Right cardiac atrium (tissue), 5 donors: ENCODE measurements around the gene CNIH1. TPM values are rescaled to one million over a fixed set of nuclear protein-coding genes. Genes with fewer than 3 reads are reported as not detected.
A peak's percentile ranks its signal among the peaks of the same experiment; 100 is the strongest.
"Not testable (repeated sequence)": the region's sequence is repeated elsewhere in the genome, so short reads cannot be mapped to it uniquely, and the experiment has no call there.

ENCODE experiments used
- ATAC-seq, 2 donors: fragments of 200-7000 bp; cut with Tn5 transposase; one replicate each; pipeline versions ENCODE4 v1.8.0 to v1.9.1; 2020; ENCODE audit warnings: moderate library complexity in 2 of 2, mild to moderate bottlenecking in 1 of 2
- DNase-seq, 3 donors: peaks; one replicate each; pipeline ENCODE4 v3.0.0-alpha.2; 2020
- H3K27ac ChIP-seq: one replicate; pipeline ENCODE4 v1.5.1; 2013; ENCODE audit warnings: mild to moderate bottlenecking, low read length, control low read depth, moderate library complexity
- H3K27me3 ChIP-seq: one replicate; pipeline ENCODE4 v1.6.1; 2013; ENCODE audit not compliant: control insufficient read depth, insufficient read depth
- H3K4me1 ChIP-seq: one replicate; pipeline ENCODE4 v1.6.1; 2013; ENCODE audit warnings: low read length; ENCODE audit not compliant: control insufficient read depth, insufficient read depth
- H3K4me3 ChIP-seq: one replicate; pipeline ENCODE4 v1.5.1; 2013; ENCODE audit warnings: low read length, control low read depth
- H3K9me3 ChIP-seq: one replicate; pipeline ENCODE4 v1.6.1; 2013; ENCODE audit warnings: low read length; ENCODE audit not compliant: control insufficient read depth
- WGBS: extraction: QIAGEN DNeasy Blood & Tissue Kit; methylation state at CpG from one replicate; pipeline ENCODE4 v1.1.7; 2013; 5-methylcytosine and 5-hydroxymethylcytosine counted together
- intact Hi-C, 4 donors: fragments of 100-400 bp; cut with DNase I; formaldehyde crosslinking; loops; one replicate each; pipeline versions ENCODE4 v1.11.0 to v1.14.0; 2022 to 2023
- polyA plus RNA-seq: library from polyadenylated mRNA; stranded (reverse); fragments of 200-250 nt; gene quantifications from one replicate; pipeline ENCODE4 v1.2.3, GENCODE V29; 2013
- total RNA-seq, 4 donors: library from RNA; stranded (reverse); fragmentation: NEBNext Ultra II Directional; extraction: Animal tissue kit (Norgen Biotek cat#: 25700); gene quantifications; one replicate each; pipeline ENCODE4 v1.2.1, GENCODE V29; 2021
- donor health status: healthy with polysubstance abuse.
- donor health status: DM: no; HTN: yes; CAD: no.
- donor health status: DM: no; HTN: no; CAD: no.
- donor health status: DM: no; HTN: yes; CAD: no; lungs with severe emphysema.
- donor health status: DM: yes; HTN: yes; CAD: no.

CNIH1 gene
- total and polyA plus RNA-seq, 5 donors: 92.2 to 114 (median 107) TPM

GRCh38 chr14:54395716-54396115, 45.5 kb downstream of the CNIH1 start:
- no peaks in the 10 kb centered on the region for H3K27me3 ChIP-seq
- H3K9me3 ChIP-seq: no peaks in the 10 kb centered on the region
- no peaks in the 10 kb centered on the region for H3K4me1 ChIP-seq
- WGBS: 99% methylated on average over 2 of the region's 2 CpGs
- H3K27ac ChIP-seq: no peak overlapping the region
- no peak for DNase-seq
- ATAC-seq: no peak
- H3K4me3 ChIP-seq: no peak overlapping the region
- intact Hi-C loops: no loop called here

DNA sequence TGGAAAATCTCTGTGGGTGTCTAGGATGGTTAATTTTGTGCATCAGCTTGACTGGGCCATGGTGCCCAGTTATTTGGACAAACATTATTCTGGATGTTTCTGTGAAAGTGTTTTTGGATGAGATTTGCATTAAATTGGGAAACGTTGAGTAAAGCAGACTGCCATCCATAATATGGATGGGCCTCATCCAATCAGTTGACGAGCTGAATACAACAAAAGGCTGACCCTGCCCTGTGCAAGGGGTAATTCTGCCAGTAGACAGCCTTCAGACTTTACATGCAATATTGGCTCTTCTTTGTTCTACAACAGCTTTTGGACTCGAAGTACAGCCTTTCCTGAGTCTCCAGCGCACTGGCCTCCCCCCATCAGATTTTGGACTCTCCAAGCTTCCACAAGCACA, 45.9 kb downstream of the CNIH1 start:
- 82% methylated on average over 4 of the region's 4 CpGs for WGBS

GRCh38 chr14:54394596-54394995, 46.6 kb downstream of the CNIH1 start:
- Histone ChIP-seq H3K4me1 (no peaks in the 10 kb centered on the region), H3K27ac (no peak overlapping the region), H3K4me3 (no peak overlapping the region), H3K9me3 (no peaks in the 10 kb centered on the region), H3K27me3 (no peaks in the 10 kb centered on the region)
- ATAC-seq (no peak), DNase-seq (peak in 1 of 3 donors; percentile 40)
- 95% methylated on average over 27 of the region's 27 CpGs for WGBS
- intact Hi-C loops: no loop called here

More for the DNA sequence above, 45.9 kb downstream of the CNIH1 start:
- Histone ChIP-seq H3K4me1 (no peaks in the 10 kb centered on the region), H3K27me3 (no peaks in the 10 kb centered on the region), H3K4me3 (no peak overlapping the region), H3K27ac (no peak overlapping the region), H3K9me3 (no peaks in the 10 kb centered on the region)
- ATAC-seq (no peak), DNase-seq (no peak)
- intact Hi-C loops: no loop called here

DNA sequence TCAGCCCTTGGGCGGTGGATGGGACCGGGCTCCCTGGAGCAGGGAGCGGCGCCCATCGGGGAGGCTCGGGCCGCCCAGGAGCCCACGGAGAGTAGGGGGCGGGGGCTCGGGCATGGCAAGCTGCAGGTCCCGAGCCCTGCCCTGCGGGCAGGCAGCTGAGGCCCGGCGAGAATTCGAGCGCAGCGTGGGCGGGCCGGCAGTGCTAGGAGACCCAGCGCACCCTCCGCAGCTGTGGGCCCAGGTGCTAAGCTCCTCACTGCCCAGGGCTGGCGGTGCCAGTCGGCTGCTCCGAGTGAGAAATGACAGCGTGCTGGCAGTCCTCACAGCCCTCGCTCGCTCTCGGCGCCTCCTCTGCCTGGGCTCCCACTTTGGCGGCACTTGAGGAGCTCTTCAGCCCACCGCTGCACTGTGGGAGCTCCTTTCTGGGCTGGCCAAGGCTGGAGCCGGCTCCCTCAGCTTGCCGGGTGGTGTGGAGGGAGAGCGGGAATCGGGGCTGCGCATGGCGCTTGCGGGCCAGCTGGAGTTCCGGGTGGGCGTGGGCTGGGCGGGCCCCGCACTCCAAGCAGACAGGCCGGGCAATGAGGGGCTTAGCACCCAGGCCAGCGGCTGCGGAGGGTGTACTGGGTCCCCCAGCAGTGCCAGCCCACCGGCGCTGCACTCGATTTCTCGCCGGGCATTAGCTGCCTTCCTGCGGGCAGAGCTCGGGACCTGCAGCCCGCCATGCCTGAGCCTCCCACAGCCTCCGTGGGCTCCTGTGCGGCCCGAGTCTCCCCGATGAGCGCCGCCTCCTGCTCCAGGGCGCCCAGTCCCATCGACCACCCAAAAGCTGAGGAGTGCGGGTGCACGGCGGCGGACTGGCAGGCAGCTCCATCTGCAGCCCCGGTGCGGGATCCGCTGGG, 47.9 kb downstream of the CNIH1 start:
- H3K27me3 ChIP-seq, H3K27ac ChIP-seq, H3K4me3 ChIP-seq, H3K4me1 ChIP-seq, H3K9me3 ChIP-seq, intact Hi-C loops, ATAC-seq: not testable (repeated sequence)
- 94% methylated on average over 68 of the region's 68 CpGs for WGBS
- peak in 1 of 3 donors; percentile 39 for DNase-seq

GRCh38 chr14:54392131-54392859, 48.9 kb downstream of the CNIH1 start:
- 89% methylated on average over 14 of the region's 14 CpGs for WGBS
- no peak for ATAC-seq

GRCh38 chr14:54387328-54387727, 53.8 kb downstream of the CNIH1 start:
- DNase-seq: no peak
- WGBS: 95% methylated on average over 5 of the region's 5 CpGs
- Histone ChIP-seq H3K4me3 (no peak overlapping the region), H3K9me3 (no peaks in the 10 kb centered on the region), H3K4me1 (no peaks in the 10 kb centered on the region), H3K27me3 (no peaks in the 10 kb centered on the region), H3K27ac (no peak overlapping the region)
- ATAC-seq: no peak
- intact Hi-C loops: no loop called here

More at GRCh38 chr14:54392131-54392859, 48.9 kb downstream of the CNIH1 start:
- no peak overlapping the region for H3K4me3 ChIP-seq
- H3K9me3 ChIP-seq: no peaks in the 10 kb centered on the region
- no peak overlapping the region for H3K27ac ChIP-seq
- intact Hi-C loops: no loop called here
- DNase-seq: no peak
- H3K27me3 ChIP-seq: no peaks in the 10 kb centered on the region
- no peaks in the 10 kb centered on the region for H3K4me1 ChIP-seq

- Histone ChIP-seq H3K27me3 (no peaks in the 10 kb centered on the region), H3K27ac (no peak overlapping the region), H3K4me3 (no peak overlapping the region), H3K9me3 (no peaks in the 10 kb centered on the region), H3K4me1 (no peaks in the 10 kb centered on the region)
- ATAC-seq (no peak), DNase-seq (no peak)
- 83% methylated on average over 4 of the region's 4 CpGs for whole genome bisulfite sequencing
- intact Hi-C loops: no loop called here
Measured at GRCh38 chr14:54385556-54385955, 55.6 kb downstream of the CNIH1 start.

GRCh38 chr14:54383835-54384234, 57.3 kb downstream of the CNIH1 start:
- H3K9me3 ChIP-seq: no peaks in the 10 kb centered on the region
- 92% methylated on average over 4 of the region's 4 CpGs for WGBS
- ATAC-seq (no peak), DNase-seq (no peak)
- intact Hi-C loops: no loop called here
- no peak overlapping the region for H3K27ac ChIP-seq
- H3K4me1 ChIP-seq: no peaks in the 10 kb centered on the region
- H3K27me3 ChIP-seq: no peaks in the 10 kb centered on the region
- no peak overlapping the region for H3K4me3 ChIP-seq

DNA sequence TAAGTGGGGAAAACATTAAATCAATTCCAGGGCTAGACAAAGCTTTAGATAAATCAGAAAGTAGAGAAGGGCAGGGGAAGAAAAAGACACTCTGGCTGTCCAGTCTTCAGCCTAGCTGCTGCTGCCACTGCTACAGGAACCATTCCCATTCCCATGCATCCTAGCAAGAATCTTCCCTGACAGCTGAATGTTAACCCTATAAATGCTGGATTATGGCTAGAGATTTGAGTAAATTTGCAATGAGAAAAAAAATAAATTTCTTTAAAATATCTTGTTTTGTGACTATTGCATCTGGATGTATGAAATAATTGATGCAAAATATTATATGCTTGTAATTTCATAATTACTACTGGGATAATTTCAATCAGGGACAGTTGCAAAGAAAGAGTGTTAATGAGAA, 59.4 kb downstream of the CNIH1 start:
- Histone ChIP-seq H3K4me3 (no peak overlapping the region), H3K9me3 (no peaks in the 10 kb centered on the region), H3K4me1 (no peaks in the 10 kb centered on the region), H3K27ac (no peak overlapping the region), H3K27me3 (no peaks in the 10 kb centered on the region)
- ATAC-seq: no peak
- intact Hi-C loops: no loop called here
- no peak for DNase-seq

DNA sequence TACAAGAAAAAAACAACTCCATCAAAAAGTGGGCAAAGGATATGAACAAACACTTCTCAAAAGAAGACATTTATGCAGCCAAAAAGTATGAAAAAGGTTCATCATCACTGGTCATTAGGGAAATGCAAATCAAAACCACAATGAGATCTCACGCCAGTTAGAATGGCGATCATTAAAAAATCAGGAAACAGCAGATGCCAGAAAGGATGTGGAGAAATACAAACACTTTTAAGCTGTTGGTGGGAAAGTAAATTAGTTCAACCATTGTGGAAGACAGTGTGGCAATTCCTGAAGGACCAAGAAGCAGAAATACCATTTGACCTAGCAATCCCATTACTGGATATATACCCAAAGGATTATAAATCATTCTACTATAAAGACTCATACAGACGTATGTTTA, 60.6 kb downstream of the CNIH1 start:
- WGBS: 50% methylated on average over 3 of the region's 3 CpGs
- H3K27ac ChIP-seq, H3K9me3 ChIP-seq, intact Hi-C loops, H3K4me3 ChIP-seq, ATAC-seq, H3K4me1 ChIP-seq, H3K27me3 ChIP-seq, DNase-seq: not testable (repeated sequence)

DNA sequence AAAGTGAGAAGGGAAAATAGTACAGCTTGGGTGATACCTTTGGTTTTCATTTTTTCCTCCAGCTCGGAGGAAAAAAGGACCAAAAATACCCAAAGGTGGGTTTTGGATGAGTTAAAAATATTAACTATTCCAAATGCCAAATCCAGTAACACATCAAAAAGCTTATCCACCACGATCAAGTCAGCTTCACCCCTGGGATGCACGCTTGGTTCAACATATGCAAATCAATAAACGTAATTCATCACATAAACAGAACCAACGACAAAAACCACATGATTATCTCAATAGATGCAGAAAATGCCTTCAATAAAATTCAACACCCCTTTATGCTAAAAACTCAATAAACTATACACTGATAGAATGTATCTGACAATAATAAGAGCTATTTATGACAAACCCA, 62.3 kb downstream of the CNIH1 start:
- H3K9me3 ChIP-seq, DNase-seq, H3K27me3 ChIP-seq, H3K4me3 ChIP-seq, ATAC-seq, intact Hi-C loops, H3K4me1 ChIP-seq, H3K27ac ChIP-seq: not testable (repeated sequence)
- 86% methylated on average over 5 of the region's 5 CpGs for WGBS
